Measurements from ENCODE around the gene ZNF12. TPM values are rescaled to one million over a fixed set of nuclear protein-coding genes. Genes with fewer than 3 reads are reported as not detected.
A peak's percentile ranks its signal among the peaks of the same experiment; 100 is the strongest.

Gene ZNF12
- total and polyA plus RNA-seq, 9 donors, result 15.4 to 23.9 (median 19.7) TPM

- WGBS (ENCODE audit: insufficient coverage), result 88% methylated on average over 11 of the region's 17 CpGs
- Histone ChIP-seq H3K4me1 (ENCODE audit: control insufficient read depth, insufficient read depth, low read length) (peaks cover 22% of the 10 kb centered on the region), H3K36me3 (ENCODE audit: control insufficient read depth, insufficient read depth, low read length) (peaks cover 30% of the 10 kb centered on the region), H3K27ac (ENCODE audit: low read length) (no peak overlapping the region), H3K4me3 (ENCODE audit: low read length) (no peak overlapping the region), H3K9me3 (replicated peaks; ENCODE audit: control insufficient read depth, low read depth, low read length) (peaks cover 14% of the 10 kb centered on the region), H3K27me3 (ENCODE audit: control insufficient read depth, insufficient read depth, low read length) (no peaks in the 10 kb centered on the region)
- no peak for DNase-seq
Measured at GRCh38 chr7:6655636-6656385, 50.9 kb downstream of the ZNF12 start.

GRCh38 chr7:6654842-6655610 is 51.7 kb downstream of the ZNF12 start:
- H3K4me3 ChIP-seq (ENCODE audit: low read length), result no peak overlapping the region
- H3K9me3 ChIP-seq (replicated peaks; ENCODE audit: control insufficient read depth, low read depth, low read length), result peaks cover 14% of the 10 kb centered on the region
- WGBS (ENCODE audit: insufficient coverage), result 89% methylated on average over 41 of the region's 48 CpGs
- H3K4me1 ChIP-seq (ENCODE audit: control insufficient read depth, insufficient read depth, low read length), result peaks cover 22% of the 10 kb centered on the region
- H3K27ac ChIP-seq (ENCODE audit: low read length), result no peak overlapping the region
- no peaks in the 10 kb centered on the region for H3K27me3 ChIP-seq (ENCODE audit: control insufficient read depth, insufficient read depth, low read length)
- peak; percentile 4 for DNase-seq
- peaks cover 37% of the 10 kb centered on the region for H3K36me3 ChIP-seq (ENCODE audit: control insufficient read depth, insufficient read depth, low read length)

- no peak overlapping the region for H3K27ac ChIP-seq (ENCODE audit: low read length)
- no peaks in the 10 kb centered on the region for H3K27me3 ChIP-seq (ENCODE audit: control insufficient read depth, insufficient read depth, low read length)
- peaks cover 19% of the 10 kb centered on the region for H3K4me1 ChIP-seq (ENCODE audit: control insufficient read depth, insufficient read depth, low read length)
- no peak overlapping the region for H3K4me3 ChIP-seq (ENCODE audit: low read length)
- H3K36me3 ChIP-seq (ENCODE audit: control insufficient read depth, insufficient read depth, low read length), result peaks cover 44% of the 10 kb centered on the region
- WGBS (ENCODE audit: insufficient coverage), result 91% methylated on average over 89 of the region's 94 CpGs
- DNase-seq, result peak; percentile 1
- peaks cover 14% of the 10 kb centered on the region for H3K9me3 ChIP-seq (replicated peaks; ENCODE audit: control insufficient read depth, low read depth, low read length)
Measured at GRCh38 chr7:6654113-6654841, 52.5 kb downstream of the ZNF12 start.

- Histone ChIP-seq H3K4me3 (ENCODE audit: low read length) (no peak overlapping the region), H3K4me1 (ENCODE audit: control insufficient read depth, insufficient read depth, low read length) (peaks cover 9% of the 10 kb centered on the region), H3K9me3 (replicated peaks; ENCODE audit: control insufficient read depth, low read depth, low read length) (peaks cover 14% of the 10 kb centered on the region), H3K27me3 (ENCODE audit: control insufficient read depth, insufficient read depth, low read length) (no peaks in the 10 kb centered on the region), H3K36me3 (ENCODE audit: control insufficient read depth, insufficient read depth, low read length) (peaks cover 53% of the 10 kb centered on the region), H3K27ac (ENCODE audit: low read length) (no peak overlapping the region)
- 86% methylated on average over 134 of the region's 146 CpGs for WGBS (ENCODE audit: insufficient coverage)
- DNase-seq, result no peak
Measured at GRCh38 chr7:6653071-6654003, 53.4 kb downstream of the ZNF12 start.

GRCh38 chr7:6652446-6653011 is 54.2 kb downstream of the ZNF12 start:
- no peak overlapping the region for H3K4me3 ChIP-seq (ENCODE audit: low read length)
- H3K27ac ChIP-seq (ENCODE audit: low read length), result no peak overlapping the region
- no peaks in the 10 kb centered on the region for H3K27me3 ChIP-seq (ENCODE audit: control insufficient read depth, insufficient read depth, low read length)
- peaks cover 14% of the 10 kb centered on the region for H3K9me3 ChIP-seq (replicated peaks; ENCODE audit: control insufficient read depth, low read depth, low read length)
- H3K4me1 ChIP-seq (ENCODE audit: control insufficient read depth, insufficient read depth, low read length), result peaks cover 7% of the 10 kb centered on the region
- DNase-seq, result no peak
- WGBS (ENCODE audit: insufficient coverage), result 96% methylated on average over 75 of the region's 75 CpGs
- peaks cover 61% of the 10 kb centered on the region for H3K36me3 ChIP-seq (ENCODE audit: control insufficient read depth, insufficient read depth, low read length)

GRCh38 chr7:6651851-6652445 is 54.8 kb downstream of the ZNF12 start:
- H3K27me3 ChIP-seq (ENCODE audit: control insufficient read depth, insufficient read depth, low read length), result no peaks in the 10 kb centered on the region
- no peak overlapping the region for H3K27ac ChIP-seq (ENCODE audit: low read length)
- peaks cover 14% of the 10 kb centered on the region for H3K9me3 ChIP-seq (replicated peaks; ENCODE audit: control insufficient read depth, low read depth, low read length)
- H3K4me3 ChIP-seq (ENCODE audit: low read length), result no peak overlapping the region
- 95% methylated on average over 29 of the region's 32 CpGs for WGBS (ENCODE audit: insufficient coverage)
- peaks cover 66% of the 10 kb centered on the region for H3K36me3 ChIP-seq (ENCODE audit: control insufficient read depth, insufficient read depth, low read length)
- peaks cover 7% of the 10 kb centered on the region for H3K4me1 ChIP-seq (ENCODE audit: control insufficient read depth, insufficient read depth, low read length)
- no peak for DNase-seq

GRCh38 chr7:6650521-6651011 is 56.2 kb downstream of the ZNF12 start:
- Histone ChIP-seq H3K4me3 (ENCODE audit: low read length) (no peak overlapping the region), H3K27me3 (ENCODE audit: control insufficient read depth, insufficient read depth, low read length) (no peaks in the 10 kb centered on the region), H3K36me3 (ENCODE audit: control insufficient read depth, insufficient read depth, low read length) (peaks cover 73% of the 10 kb centered on the region), H3K4me1 (ENCODE audit: control insufficient read depth, insufficient read depth, low read length) (no peaks in the 10 kb centered on the region), H3K9me3 (replicated peaks; ENCODE audit: control insufficient read depth, low read depth, low read length) (peaks cover 14% of the 10 kb centered on the region), H3K27ac (ENCODE audit: low read length) (no peak overlapping the region)
- no peak for DNase-seq
- WGBS (ENCODE audit: insufficient coverage), result 97% methylated on average over 10 of the region's 12 CpGs

GRCh38 chr7:6650086-6650485 is 56.7 kb downstream of the ZNF12 start:
- no peak overlapping the region for H3K27ac ChIP-seq (ENCODE audit: low read length)
- WGBS (ENCODE audit: insufficient coverage), result 91% methylated on average over 6 of the region's 10 CpGs
- no peak overlapping the region for H3K4me3 ChIP-seq (ENCODE audit: low read length)
- H3K4me1 ChIP-seq (ENCODE audit: control insufficient read depth, insufficient read depth, low read length), result no peaks in the 10 kb centered on the region
- no peaks in the 10 kb centered on the region for H3K27me3 ChIP-seq (ENCODE audit: control insufficient read depth, insufficient read depth, low read length)
- no peak for DNase-seq
- H3K36me3 ChIP-seq (ENCODE audit: control insufficient read depth, insufficient read depth, low read length), result peaks cover 70% of the 10 kb centered on the region
- H3K9me3 ChIP-seq (replicated peaks; ENCODE audit: control insufficient read depth, low read depth, low read length), result peaks cover 14% of the 10 kb centered on the region
